Epithelial cell of esophagus (primary cell): ENCODE measurements around the gene TTC7B.
A peak's percentile ranks its signal among the peaks of the same experiment; 100 is the strongest.

Experiments
- DNase-seq: peaks from one replicate; pipeline ENCODE4 v3.0.0; 2010; ENCODE audit warnings: low read depth
- H3K4me3 ChIP-seq: 2 replicates; pipeline ENCODE4 v1.5.1; 2011; ENCODE audit warnings: mild to moderate bottlenecking, low read length, control low read depth
- TF ChIP-seq, protein P1 (sequence below): IDR thresholded peaks from 2 replicates; pipeline ENCODE4 v1.5.1; 2011; ENCODE audit warnings: low read depth, mild to moderate bottlenecking, low read length, control low read depth, inconsistent platforms; ENCODE audit not compliant: insufficient read depth; ENCODE audit errors: missing control alignments

TTC7B gene

GRCh38 chr14:90775441-90775840 lies 40.8 kb downstream of the TTC7B start:
- TF ChIP-seq, protein P1, sequence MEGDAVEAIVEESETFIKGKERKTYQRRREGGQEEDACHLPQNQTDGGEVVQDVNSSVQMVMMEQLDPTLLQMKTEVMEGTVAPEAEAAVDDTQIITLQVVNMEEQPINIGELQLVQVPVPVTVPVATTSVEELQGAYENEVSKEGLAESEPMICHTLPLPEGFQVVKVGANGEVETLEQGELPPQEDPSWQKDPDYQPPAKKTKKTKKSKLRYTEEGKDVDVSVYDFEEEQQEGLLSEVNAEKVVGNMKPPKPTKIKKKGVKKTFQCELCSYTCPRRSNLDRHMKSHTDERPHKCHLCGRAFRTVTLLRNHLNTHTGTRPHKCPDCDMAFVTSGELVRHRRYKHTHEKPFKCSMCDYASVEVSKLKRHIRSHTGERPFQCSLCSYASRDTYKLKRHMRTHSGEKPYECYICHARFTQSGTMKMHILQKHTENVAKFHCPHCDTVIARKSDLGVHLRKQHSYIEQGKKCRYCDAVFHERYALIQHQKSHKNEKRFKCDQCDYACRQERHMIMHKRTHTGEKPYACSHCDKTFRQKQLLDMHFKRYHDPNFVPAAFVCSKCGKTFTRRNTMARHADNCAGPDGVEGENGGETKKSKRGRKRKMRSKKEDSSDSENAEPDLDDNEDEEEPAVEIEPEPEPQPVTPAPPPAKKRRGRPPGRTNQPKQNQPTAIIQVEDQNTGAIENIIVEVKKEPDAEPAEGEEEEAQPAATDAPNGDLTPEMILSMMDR: no peak
- no peak overlapping the region for H3K4me3 ChIP-seq
- no peak for DNase-seq

GRCh38 chr14:90774316-90774715 lies 41.9 kb downstream of the TTC7B start:
- TF ChIP-seq, protein P1: no peak
- no peak overlapping the region for H3K4me3 ChIP-seq
- no peak for DNase-seq

- TF ChIP-seq, protein P1: no peak
- H3K4me3 ChIP-seq: no peak overlapping the region
- no peak for DNase-seq
Observed at GRCh38 chr14:90773705-90774104, 42.5 kb downstream of the TTC7B start.

GRCh38 chr14:90773196-90773486 lies 43.1 kb downstream of the TTC7B start:
- H3K4me3 ChIP-seq: no peak overlapping the region
- TF ChIP-seq, protein P1: no peak
- no peak for DNase-seq

DNA sequence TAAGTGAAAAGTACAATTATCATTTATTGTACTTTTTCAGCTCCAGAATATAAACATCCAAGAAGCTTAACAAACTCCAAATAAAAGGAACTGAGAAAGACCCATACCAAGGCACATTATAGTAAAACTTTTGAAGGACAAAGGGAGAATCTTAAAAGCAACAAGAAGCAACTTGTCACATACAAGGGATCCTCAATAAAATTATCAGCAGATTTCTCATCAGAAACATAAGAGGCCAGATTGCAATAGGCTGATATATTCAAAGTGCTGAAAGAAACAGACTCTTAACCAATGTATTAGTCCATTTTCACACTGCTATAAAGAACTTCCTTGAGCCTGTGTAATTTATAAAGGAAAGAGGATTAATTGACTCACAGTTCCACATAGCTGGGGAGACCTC lies 48.3 kb downstream of the TTC7B start:
- no peak for DNase-seq
- no peak overlapping the region for H3K4me3 ChIP-seq
- TF ChIP-seq, protein P1: no peak

- DNase-seq: peak; percentile 54
- TF ChIP-seq, protein P1: peak; percentile 74
- H3K4me3 ChIP-seq: no peak overlapping the region
Observed at GRCh38 chr14:90760591-90761316, 55.5 kb downstream of the TTC7B start.

GRCh38 chr14:90760078-90760444 lies 56.2 kb downstream of the TTC7B start:
- DNase-seq: no peak
- no peak overlapping the region for H3K4me3 ChIP-seq
- TF ChIP-seq, protein P1: no peak
